ENCODE results near the gene PDZD2.

PDZD2 gene

GRCh38 chr5:31935496-31936369 is 296.8 kb downstream of the PDZD2 start:
- no peak for DNase-seq
- Histone ChIP-seq H2AFZ (ENCODE audit: low read length) (no peak overlapping the region), H3K79me2 (ENCODE audit: low read length) (no peaks in the 10 kb centered on the region), H3K36me3 (replicated peaks; ENCODE audit: insufficient read depth, low read length) (no peaks in the 10 kb centered on the region), H3K27me3 (replicated peaks; ENCODE audit: insufficient read depth, low read length) (no peaks in the 10 kb centered on the region), H3K4me3 (ENCODE audit: low read length) (no peak overlapping the region), H3K9ac (ENCODE audit: low read length) (no peak overlapping the region), H3K4me1 (ENCODE audit: low read length) (no peaks in the 10 kb centered on the region), H3F3A (ENCODE audit: insufficient read depth, low read length) (no peaks in the 10 kb centered on the region), H3K4me2 (ENCODE audit: low read depth, low read length) (no peak overlapping the region), H3K9me2 (replicated peaks; ENCODE audit: insufficient read depth, low read length) (no peaks in the 10 kb centered on the region), H3K27ac (ENCODE audit: low read length) (no peak overlapping the region), H3K9me3 (replicated peaks; ENCODE audit: insufficient read depth, low read length) (no peaks in the 10 kb centered on the region), H4K20me1 (ENCODE audit: insufficient read depth, low read length) (no peaks in the 10 kb centered on the region)
- TF ChIP-seq, protein P1, sequence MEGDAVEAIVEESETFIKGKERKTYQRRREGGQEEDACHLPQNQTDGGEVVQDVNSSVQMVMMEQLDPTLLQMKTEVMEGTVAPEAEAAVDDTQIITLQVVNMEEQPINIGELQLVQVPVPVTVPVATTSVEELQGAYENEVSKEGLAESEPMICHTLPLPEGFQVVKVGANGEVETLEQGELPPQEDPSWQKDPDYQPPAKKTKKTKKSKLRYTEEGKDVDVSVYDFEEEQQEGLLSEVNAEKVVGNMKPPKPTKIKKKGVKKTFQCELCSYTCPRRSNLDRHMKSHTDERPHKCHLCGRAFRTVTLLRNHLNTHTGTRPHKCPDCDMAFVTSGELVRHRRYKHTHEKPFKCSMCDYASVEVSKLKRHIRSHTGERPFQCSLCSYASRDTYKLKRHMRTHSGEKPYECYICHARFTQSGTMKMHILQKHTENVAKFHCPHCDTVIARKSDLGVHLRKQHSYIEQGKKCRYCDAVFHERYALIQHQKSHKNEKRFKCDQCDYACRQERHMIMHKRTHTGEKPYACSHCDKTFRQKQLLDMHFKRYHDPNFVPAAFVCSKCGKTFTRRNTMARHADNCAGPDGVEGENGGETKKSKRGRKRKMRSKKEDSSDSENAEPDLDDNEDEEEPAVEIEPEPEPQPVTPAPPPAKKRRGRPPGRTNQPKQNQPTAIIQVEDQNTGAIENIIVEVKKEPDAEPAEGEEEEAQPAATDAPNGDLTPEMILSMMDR (IDR thresholded peaks at IDR 0.05; ENCODE audit: low read length), result no peak
- TF ChIP-seq EZH2 (optimal IDR thresholded peaks at IDR 0.05; ENCODE audit: low read depth, low read length), result no peak
- no peak for TF ChIP-seq EZH2phosphoT487 (IDR thresholded peaks at IDR 0.05; ENCODE audit: low read length)

- H3F3A ChIP-seq (ENCODE audit: insufficient read depth, low read length), result no peaks in the 10 kb centered on the region
- H3K79me2 ChIP-seq (ENCODE audit: low read length), result no peaks in the 10 kb centered on the region
- H3K9me2 ChIP-seq (replicated peaks; ENCODE audit: insufficient read depth, low read length), result no peaks in the 10 kb centered on the region
- no peak overlapping the region for H3K27ac ChIP-seq (ENCODE audit: low read length)
- H3K4me1 ChIP-seq (ENCODE audit: low read length), result no peaks in the 10 kb centered on the region
- H3K36me3 ChIP-seq (replicated peaks; ENCODE audit: insufficient read depth, low read length), result no peaks in the 10 kb centered on the region
- H3K9me3 ChIP-seq (replicated peaks; ENCODE audit: insufficient read depth, low read length), result no peaks in the 10 kb centered on the region
- H3K9ac ChIP-seq (ENCODE audit: low read length), result no peak overlapping the region
- TF ChIP-seq, protein P1 (IDR thresholded peaks at IDR 0.05; ENCODE audit: low read length), result no peak
- no peak for TF ChIP-seq EZH2phosphoT487 (IDR thresholded peaks at IDR 0.05; ENCODE audit: low read length)
- TF ChIP-seq EZH2 (optimal IDR thresholded peaks at IDR 0.05; ENCODE audit: low read depth, low read length), result no peak
- no peak overlapping the region for H3K4me3 ChIP-seq (ENCODE audit: low read length)
- DNase-seq, result no peak
- H2AFZ ChIP-seq (ENCODE audit: low read length), result no peak overlapping the region
- H3K27me3 ChIP-seq (replicated peaks; ENCODE audit: insufficient read depth, low read length), result no peaks in the 10 kb centered on the region
- H3K4me2 ChIP-seq (ENCODE audit: low read depth, low read length), result no peak overlapping the region
- H4K20me1 ChIP-seq (ENCODE audit: insufficient read depth, low read length), result no peaks in the 10 kb centered on the region
These were observed 297.8 kb downstream of the PDZD2 start for GRCh38 chr5:31936683-31937082.

- Histone ChIP-seq H2AFZ (ENCODE audit: low read length) (no peak overlapping the region), H3K4me2 (ENCODE audit: low read depth, low read length) (no peak overlapping the region), H4K20me1 (ENCODE audit: insufficient read depth, low read length) (no peaks in the 10 kb centered on the region), H3K4me1 (ENCODE audit: low read length) (no peaks in the 10 kb centered on the region), H3K27ac (ENCODE audit: low read length) (no peak overlapping the region), H3K4me3 (ENCODE audit: low read length) (no peak overlapping the region), H3K9ac (ENCODE audit: low read length) (no peak overlapping the region), H3F3A (ENCODE audit: insufficient read depth, low read length) (no peaks in the 10 kb centered on the region), H3K27me3 (replicated peaks; ENCODE audit: insufficient read depth, low read length) (no peaks in the 10 kb centered on the region), H3K36me3 (replicated peaks; ENCODE audit: insufficient read depth, low read length) (no peaks in the 10 kb centered on the region), H3K9me3 (replicated peaks; ENCODE audit: insufficient read depth, low read length) (no peaks in the 10 kb centered on the region), H3K79me2 (ENCODE audit: low read length) (no peaks in the 10 kb centered on the region), H3K9me2 (replicated peaks; ENCODE audit: insufficient read depth, low read length) (no peaks in the 10 kb centered on the region)
- no peak for DNase-seq
- TF ChIP-seq, protein P1 (IDR thresholded peaks at IDR 0.05; ENCODE audit: low read length), result no peak
- TF ChIP-seq EZH2 (optimal IDR thresholded peaks at IDR 0.05; ENCODE audit: low read depth, low read length) (no peak), EZH2phosphoT487 (IDR thresholded peaks at IDR 0.05; ENCODE audit: low read length) (no peak)
These were observed 298.3 kb downstream of the PDZD2 start for GRCh38 chr5:31937226-31937625.

Measured in MM.1S (cell line).